ENCODE measurements around the gene B4GALNT3.

B4GALNT3 gene

GRCh38 chr12:517538-517937, 57.8 kb downstream of the B4GALNT3 start:
- WGBS (ENCODE audit: insufficient coverage) = no CpG with 5 or more reads among the region's 3 CpGs
- Histone ChIP-seq H3K9me3 (ENCODE audit: control extremely low read depth in 1 of 5, control insufficient read depth in 4 of 5, insufficient read depth in 2 of 5, low read depth in 1 of 5, low read length in 4 of 5) (no peaks in the 10 kb centered on the region), H3K4me3 (ENCODE audit: control insufficient read depth in 1 of 7, extremely low read depth in 1 of 7, insufficient read depth in 4 of 7, low read depth in 2 of 7, low read length in 6 of 7) (no peak overlapping the region), H3K36me3 (ENCODE audit: control insufficient read depth in 4 of 4, insufficient read depth in 4 of 4, low read length in 3 of 4) (no peaks in the 10 kb centered on the region), H3K4me1 (ENCODE audit: control extremely low read depth in 1 of 4, control insufficient read depth in 4 of 4, insufficient read depth in 4 of 4, low read length in 3 of 4) (no peaks in the 10 kb centered on the region), H3K27me3 (replicated peaks in 2 of 5; ENCODE audit: control insufficient read depth in 4 of 5, insufficient read depth in 5 of 5, low read length in 4 of 5) (peaks cover 0 to 27% (median 7%) of the 10 kb centered on the region in 5 experiments), H3K27ac (ENCODE audit: insufficient read depth in 1 of 2, low read depth in 1 of 2, low read length in 2 of 2, poor library complexity in 1 of 2, severe bottlenecking in 2 of 2) (no peak overlapping the region)
- ChIA-PET POLR2A (no interaction called here), CTCF (no interaction called here)
- DNase-seq = no peak

DNA sequence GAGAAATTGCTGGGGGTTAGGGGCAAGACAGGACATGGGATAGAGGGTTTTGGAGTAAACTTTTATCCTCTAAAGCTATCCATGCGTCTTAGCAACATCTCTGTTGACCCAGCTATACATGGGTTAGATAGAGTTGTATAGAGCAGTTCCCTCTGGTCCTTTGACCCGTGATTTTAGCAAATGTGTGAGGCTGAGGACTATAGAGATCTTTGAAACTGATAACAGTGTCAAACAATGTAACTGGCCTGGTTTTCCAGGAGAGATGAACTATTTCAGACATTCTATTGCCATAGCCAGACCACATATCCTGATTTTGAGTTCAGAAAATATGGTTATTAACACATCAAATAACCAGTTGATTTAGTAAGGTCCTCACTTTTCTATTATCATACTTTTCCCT, 60.4 kb downstream of the B4GALNT3 start:
- Histone ChIP-seq H3K9me3 (ENCODE audit: control extremely low read depth in 1 of 5, control insufficient read depth in 4 of 5, insufficient read depth in 2 of 5, low read depth in 1 of 5, low read length in 4 of 5) (no peaks in the 10 kb centered on the region), H3K27ac (ENCODE audit: insufficient read depth in 1 of 2, low read depth in 1 of 2, low read length in 2 of 2, poor library complexity in 1 of 2, severe bottlenecking in 2 of 2) (no peak overlapping the region), H3K4me3 (ENCODE audit: control insufficient read depth in 1 of 7, extremely low read depth in 1 of 7, insufficient read depth in 4 of 7, low read depth in 2 of 7, low read length in 6 of 7) (no peak overlapping the region), H3K36me3 (ENCODE audit: control insufficient read depth in 4 of 4, insufficient read depth in 4 of 4, low read length in 3 of 4) (no peaks in the 10 kb centered on the region), H3K4me1 (ENCODE audit: control extremely low read depth in 1 of 4, control insufficient read depth in 4 of 4, insufficient read depth in 4 of 4, low read length in 3 of 4) (no peaks in the 10 kb centered on the region), H3K27me3 (replicated peaks in 2 of 5; ENCODE audit: control insufficient read depth in 4 of 5, insufficient read depth in 5 of 5, low read length in 4 of 5) (peaks cover 0 to 27% (median 7%) of the 10 kb centered on the region in 5 experiments)
- no peak for DNase-seq
- ChIA-PET POLR2A (interaction anchor here (0.6 kb wide), 1 partner anchor 24 kb away, joined by 5 read pairs; no protein-coding TSS in a partner anchor), CTCF (interaction anchor here (0.7 to 1.3 kb wide), 2 partner anchors 12 to 298 kb away, joined by 3 read pairs; no protein-coding TSS in a partner anchor)
- 100% methylated on average over 1 of the region's 2 CpGs for WGBS (ENCODE audit: insufficient coverage)

DNA sequence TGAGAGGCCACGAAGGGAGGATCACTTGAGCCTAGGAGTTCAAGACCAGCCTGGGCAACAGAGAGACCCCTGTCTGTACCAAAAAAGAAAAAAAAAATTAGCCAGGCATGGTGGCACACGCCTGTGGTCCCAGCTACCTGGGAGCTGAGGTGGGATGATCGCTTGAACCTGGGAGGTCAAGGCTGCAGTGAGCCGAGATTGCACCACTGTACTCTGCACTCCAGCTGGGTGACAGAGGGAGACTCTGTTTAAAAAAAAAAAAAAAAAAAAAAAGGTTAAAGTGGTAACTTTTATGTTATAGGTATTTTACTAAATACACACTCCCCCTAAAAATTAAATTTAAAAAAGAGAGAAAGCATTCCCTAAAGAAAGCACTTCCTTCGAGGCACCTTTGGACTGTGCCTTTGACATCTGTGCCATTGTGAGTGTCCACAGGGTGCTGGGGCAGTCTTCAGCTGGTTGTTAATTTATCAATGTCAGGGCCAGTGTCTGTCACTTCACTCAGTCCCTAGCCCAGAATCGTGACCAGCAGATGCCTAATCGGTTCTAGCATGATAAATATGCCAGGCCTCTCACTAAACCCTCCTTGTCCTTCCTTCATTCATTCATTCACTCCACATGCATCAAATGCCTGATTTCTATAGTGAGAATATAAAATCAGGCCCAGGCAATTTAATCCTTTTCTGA, 63.1 kb downstream of the B4GALNT3 start:
- ChIA-PET POLR2A (interaction anchor here (0.6 kb wide), 2 partner anchors 296 to 848 kb away, joined by 3 to 4 read pairs; no protein-coding TSS in a partner anchor), CTCF (no interaction called here)
- Histone ChIP-seq H3K9me3 (ENCODE audit: control extremely low read depth in 1 of 5, control insufficient read depth in 4 of 5, insufficient read depth in 2 of 5, low read depth in 1 of 5, low read length in 4 of 5) (no peaks in the 10 kb centered on the region), H3K4me1 (ENCODE audit: control extremely low read depth in 1 of 4, control insufficient read depth in 4 of 4, insufficient read depth in 4 of 4, low read length in 3 of 4) (peaks cover 0 to 7% (median 0%) of the 10 kb centered on the region in 4 experiments), H3K4me3 (ENCODE audit: control insufficient read depth in 1 of 7, extremely low read depth in 1 of 7, insufficient read depth in 4 of 7, low read depth in 2 of 7, low read length in 6 of 7) (no peak overlapping the region), H3K27ac (ENCODE audit: insufficient read depth in 1 of 2, low read depth in 1 of 2, low read length in 2 of 2, poor library complexity in 1 of 2, severe bottlenecking in 2 of 2) (no peak overlapping the region), H3K36me3 (ENCODE audit: control insufficient read depth in 4 of 4, insufficient read depth in 4 of 4, low read length in 3 of 4) (no peaks in the 10 kb centered on the region), H3K27me3 (replicated peaks in 2 of 5; ENCODE audit: control insufficient read depth in 4 of 5, insufficient read depth in 5 of 5, low read length in 4 of 5) (peaks cover 0 to 21% (median 4%) of the 10 kb centered on the region in 5 experiments)
- WGBS (ENCODE audit: insufficient coverage) = 92% methylated on average over 6 of the region's 7 CpGs
- no peak for DNase-seq

DNA sequence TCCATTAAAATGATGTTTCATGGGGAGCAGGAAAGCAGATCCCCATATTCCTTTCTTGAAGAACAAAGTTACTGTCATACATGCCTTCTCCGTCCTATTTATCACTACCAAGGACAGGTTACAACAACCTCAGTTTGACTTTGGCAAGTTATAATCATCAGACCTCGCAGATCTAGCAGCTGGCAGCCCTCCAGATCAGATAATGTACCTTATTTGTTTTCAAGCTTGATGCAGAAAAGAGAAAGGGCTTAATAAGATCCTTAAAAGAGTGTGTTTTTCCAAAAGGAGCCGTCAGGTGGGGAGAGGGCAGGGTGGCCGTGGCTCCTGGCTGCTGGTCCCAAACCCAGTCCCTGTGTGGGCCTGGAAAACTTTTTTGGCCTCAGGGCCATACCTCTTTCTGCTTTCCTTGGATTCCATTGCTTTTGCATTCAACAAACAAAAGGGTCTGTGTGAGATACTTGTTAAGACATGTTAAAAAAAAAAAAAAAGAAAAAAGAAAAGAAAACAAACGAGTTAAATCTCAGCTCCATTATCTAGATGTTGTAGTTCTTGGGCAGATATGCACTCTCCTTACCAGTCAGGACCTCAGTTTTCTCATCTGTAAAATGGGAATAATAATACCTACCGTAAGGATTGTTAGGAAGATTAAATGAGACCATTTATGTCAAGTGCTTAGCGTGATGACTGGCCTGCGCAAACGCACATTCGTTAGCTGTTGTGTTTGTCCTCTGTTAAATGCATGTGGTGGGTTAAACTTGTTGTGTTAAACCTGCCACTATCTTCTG, 64.6 kb downstream of the B4GALNT3 start:
- Histone ChIP-seq H3K4me1 (ENCODE audit: control extremely low read depth in 1 of 4, control insufficient read depth in 4 of 4, insufficient read depth in 4 of 4, low read length in 3 of 4) (peaks cover 0 to 7% (median 0%) of the 10 kb centered on the region in 4 experiments), H3K4me3 (ENCODE audit: control insufficient read depth in 1 of 7, extremely low read depth in 1 of 7, insufficient read depth in 4 of 7, low read depth in 2 of 7, low read length in 6 of 7) (no peak overlapping the region), H3K36me3 (ENCODE audit: control insufficient read depth in 4 of 4, insufficient read depth in 4 of 4, low read length in 3 of 4) (no peaks in the 10 kb centered on the region), H3K9me3 (ENCODE audit: control extremely low read depth in 1 of 5, control insufficient read depth in 4 of 5, insufficient read depth in 2 of 5, low read depth in 1 of 5, low read length in 4 of 5) (peaks cover 0 to 6% (median 4%) of the 10 kb centered on the region in 5 experiments), H3K27ac (ENCODE audit: insufficient read depth in 1 of 2, low read depth in 1 of 2, low read length in 2 of 2, poor library complexity in 1 of 2, severe bottlenecking in 2 of 2) (no peak overlapping the region), H3K27me3 (replicated peaks in 2 of 5; ENCODE audit: control insufficient read depth in 4 of 5, insufficient read depth in 5 of 5, low read length in 4 of 5) (peaks cover 0 to 10% (median 0%) of the 10 kb centered on the region in 5 experiments)
- WGBS (ENCODE audit: insufficient coverage) = 86% methylated on average over 10 of the region's 10 CpGs
- ChIA-PET CTCF (interaction anchor here (1.6 kb wide), 1 partner anchor 22 kb away, joined by 3 read pairs; no protein-coding TSS in a partner anchor), POLR2A (no interaction called here)
- peak in 2 of 3 donors; percentile 17 for DNase-seq

- peaks cover 0 to 7% (median 0%) of the 10 kb centered on the region in 4 experiments for H3K4me1 ChIP-seq (ENCODE audit: control extremely low read depth in 1 of 4, control insufficient read depth in 4 of 4, insufficient read depth in 4 of 4, low read length in 3 of 4)
- POLR2A ChIA-PET = no interaction called here
- H3K9me3 ChIP-seq (ENCODE audit: control extremely low read depth in 1 of 5, control insufficient read depth in 4 of 5, insufficient read depth in 2 of 5, low read depth in 1 of 5, low read length in 4 of 5) = peaks cover 0 to 18% (median 12%) of the 10 kb centered on the region in 5 experiments
- H3K27me3 ChIP-seq (replicated peaks in 2 of 5; ENCODE audit: control insufficient read depth in 4 of 5, insufficient read depth in 5 of 5, low read length in 4 of 5) = no peaks in the 10 kb centered on the region
- peak; percentile 16 to 44 (median 31) for DNase-seq
- WGBS (ENCODE audit: insufficient coverage) = 51% methylated on average over 6 of the region's 6 CpGs
- no peaks in the 10 kb centered on the region for H3K36me3 ChIP-seq (ENCODE audit: control insufficient read depth in 4 of 4, insufficient read depth in 4 of 4, low read length in 3 of 4)
- H3K27ac ChIP-seq (ENCODE audit: insufficient read depth in 1 of 2, low read depth in 1 of 2, low read length in 2 of 2, poor library complexity in 1 of 2, severe bottlenecking in 2 of 2) = no peak overlapping the region
- CTCF ChIA-PET = no interaction called here
- H3K4me3 ChIP-seq (ENCODE audit: control insufficient read depth in 1 of 7, extremely low read depth in 1 of 7, insufficient read depth in 4 of 7, low read depth in 2 of 7, low read length in 6 of 7) = no peak overlapping the region
These were observed 66.3 kb downstream of the B4GALNT3 start for GRCh38 chr12:526089-526488.

DNA sequence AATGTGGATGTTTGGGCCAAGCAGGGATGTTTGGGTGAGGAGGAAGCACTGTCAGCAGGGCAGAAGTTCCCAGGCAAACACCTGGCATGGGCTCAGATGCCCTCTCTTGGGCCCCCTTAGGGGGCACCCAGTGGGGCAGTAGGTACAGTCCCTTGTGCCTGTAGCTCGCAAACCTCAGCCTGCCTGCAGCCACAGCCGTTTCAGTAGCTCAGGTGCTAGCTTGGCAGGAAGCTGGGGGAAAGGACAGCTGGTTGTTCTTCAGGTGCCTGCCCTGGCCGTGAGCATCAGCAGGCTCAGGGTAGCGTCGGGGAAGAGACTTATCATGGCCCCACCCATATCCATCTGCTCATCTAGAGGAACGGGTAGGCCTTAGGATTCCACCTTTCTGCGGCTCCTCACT, 67.5 kb downstream of the B4GALNT3 start:
- no peak overlapping the region for H3K27ac ChIP-seq (ENCODE audit: insufficient read depth in 1 of 2, low read depth in 1 of 2, low read length in 2 of 2, poor library complexity in 1 of 2, severe bottlenecking in 2 of 2)
- no peak overlapping the region for H3K4me3 ChIP-seq (ENCODE audit: control insufficient read depth in 1 of 7, extremely low read depth in 1 of 7, insufficient read depth in 4 of 7, low read depth in 2 of 7, low read length in 6 of 7)
- H3K27me3 ChIP-seq (replicated peaks in 2 of 5; ENCODE audit: control insufficient read depth in 4 of 5, insufficient read depth in 5 of 5, low read length in 4 of 5) = no peaks in the 10 kb centered on the region
- POLR2A ChIA-PET = no interaction called here
- CTCF ChIA-PET = interaction anchor here (1.0 to 1.5 kb wide), 4 partner anchors 9 to 72 kb away, joined by 3 to 4 read pairs (median 3); no protein-coding TSS in a partner anchor
- peaks cover 2 to 24% (median 17%) of the 10 kb centered on the region in 5 experiments for H3K9me3 ChIP-seq (ENCODE audit: control extremely low read depth in 1 of 5, control insufficient read depth in 4 of 5, insufficient read depth in 2 of 5, low read depth in 1 of 5, low read length in 4 of 5)
- no peaks in the 10 kb centered on the region for H3K36me3 ChIP-seq (ENCODE audit: control insufficient read depth in 4 of 4, insufficient read depth in 4 of 4, low read length in 3 of 4)
- DNase-seq = no peak
- WGBS (ENCODE audit: insufficient coverage) = 97% methylated on average over 5 of the region's 7 CpGs
- H3K4me1 ChIP-seq (ENCODE audit: control extremely low read depth in 1 of 4, control insufficient read depth in 4 of 4, insufficient read depth in 4 of 4, low read length in 3 of 4) = peaks cover 0 to 7% (median 0%) of the 10 kb centered on the region in 4 experiments
